Sigmoid colon (tissue), 4 donors: ENCODE data around the gene ACVR1.

Experiments used
- POLR2AphosphoS5 ChIP-seq, 4 donors: sonication (generic); formaldehyde crosslinking; IDR thresholded peaks; one replicate each; pipeline ENCODE4 v1.6.1; 2017; ENCODE audit warnings: antibody characterized with exemption in 4 of 4
- TF ChIP-seq, protein P1 (sequence below), 4 experiments: fragments of 450-650 bp in 3 of 4; fragments of 200-600 bp in 1 of 4; IDR thresholded peaks; one replicate each; pipeline ENCODE4 v1.5.1; 2016 to 2019; ENCODE audit warnings: antibody characterized with exemption in 4 of 4, mild to moderate bottlenecking in 3 of 4, moderate library complexity in 2 of 4

GRCh38 chr2:157867703-157868102 lies 8.4 kb downstream of the ACVR1 start:
- TF ChIP-seq, protein P1, sequence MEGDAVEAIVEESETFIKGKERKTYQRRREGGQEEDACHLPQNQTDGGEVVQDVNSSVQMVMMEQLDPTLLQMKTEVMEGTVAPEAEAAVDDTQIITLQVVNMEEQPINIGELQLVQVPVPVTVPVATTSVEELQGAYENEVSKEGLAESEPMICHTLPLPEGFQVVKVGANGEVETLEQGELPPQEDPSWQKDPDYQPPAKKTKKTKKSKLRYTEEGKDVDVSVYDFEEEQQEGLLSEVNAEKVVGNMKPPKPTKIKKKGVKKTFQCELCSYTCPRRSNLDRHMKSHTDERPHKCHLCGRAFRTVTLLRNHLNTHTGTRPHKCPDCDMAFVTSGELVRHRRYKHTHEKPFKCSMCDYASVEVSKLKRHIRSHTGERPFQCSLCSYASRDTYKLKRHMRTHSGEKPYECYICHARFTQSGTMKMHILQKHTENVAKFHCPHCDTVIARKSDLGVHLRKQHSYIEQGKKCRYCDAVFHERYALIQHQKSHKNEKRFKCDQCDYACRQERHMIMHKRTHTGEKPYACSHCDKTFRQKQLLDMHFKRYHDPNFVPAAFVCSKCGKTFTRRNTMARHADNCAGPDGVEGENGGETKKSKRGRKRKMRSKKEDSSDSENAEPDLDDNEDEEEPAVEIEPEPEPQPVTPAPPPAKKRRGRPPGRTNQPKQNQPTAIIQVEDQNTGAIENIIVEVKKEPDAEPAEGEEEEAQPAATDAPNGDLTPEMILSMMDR (IDR thresholded peaks at IDR 0.05) = no peak
- TF ChIP-seq POLR2AphosphoS5 (IDR thresholded peaks at IDR 0.05) = no peak
